OCI-LY1 (cell line): ENCODE measurements around the gene ALG2.

Experiments
- CTCF ChIP-seq: fragments of 200-600 bp; sonication (generic), shearing (Covaris generic); IDR thresholded peaks from 2 replicates; pipeline ENCODE4 v1.5.1; 2017; ENCODE audit warnings: mild to moderate bottlenecking, antibody characterized with exemption, low read length, moderate library complexity, mixed read lengths
- EZH2 ChIP-seq: fragments of 200-600 bp; sonication (generic), shearing (Covaris generic); IDR thresholded peaks from 2 replicates; pipeline ENCODE4 v1.8.0; 2017; ENCODE audit warnings: borderline replicate concordance, mixed run types, mild to moderate bottlenecking, antibody characterized with exemption, low read length, moderate library complexity, mixed read lengths

- no peak for TF ChIP-seq CTCF
- TF ChIP-seq EZH2, result no peak
Measured at GRCh38 chr9:99235069-99235468, 13.3 kb upstream of the ALG2 start.
